Middle frontal gyrus (tissue), 1 donor: ENCODE data around the gene SLC25A38.
"Not testable (repeated sequence)": the region's sequence is repeated elsewhere in the genome, so short reads cannot be mapped to it uniquely, and the experiment has no call there.

Experiments used
- DNase-seq: peaks from one replicate; pipeline ENCODE4 v3.0.0-alpha.2; 2015; ENCODE audit warnings: low spot score; ENCODE audit errors: extremely low spot score

The SLC25A38 gene

GRCh38 chr3:39407259-39407629 is 24.1 kb downstream of the SLC25A38 start:
- no peak for DNase-seq

- no peak for DNase-seq
Observed at GRCh38 chr3:39407773-39408492, 24.8 kb downstream of the SLC25A38 start.

- DNase-seq, result no peak
Observed at GRCh38 chr3:39408493-39409372, 25.6 kb downstream of the SLC25A38 start.

- no peak for DNase-seq
Observed at GRCh38 chr3:39409514-39410136, 26.5 kb downstream of the SLC25A38 start.

GRCh38 chr3:39410893-39411292 is 27.7 kb downstream of the SLC25A38 start:
- no peak for DNase-seq

- no peak for DNase-seq
Observed at GRCh38 chr3:39412668-39413260, 29.6 kb downstream of the SLC25A38 start.

GRCh38 chr3:39413691-39414420 is 30.7 kb downstream of the SLC25A38 start:
- DNase-seq, result no peak

GRCh38 chr3:39414421-39414907 is 31.3 kb downstream of the SLC25A38 start:
- DNase-seq, result no peak

- not testable (repeated sequence) for DNase-seq
Observed at GRCh38 chr3:39415302-39415701, 32.1 kb downstream of the SLC25A38 start.

- no peak for DNase-seq
Observed at GRCh38 chr3:39415983-39416382, 32.8 kb downstream of the SLC25A38 start.

GRCh38 chr3:39416998-39417397 is 33.8 kb downstream of the SLC25A38 start:
- DNase-seq, result not testable (repeated sequence)

GRCh38 chr3:39418556-39419225 is 35.5 kb downstream of the SLC25A38 start:
- DNase-seq, result not testable (repeated sequence)

GRCh38 chr3:39419742-39420315 is 36.7 kb downstream of the SLC25A38 start:
- no peak for DNase-seq

- DNase-seq, result no peak
Observed at GRCh38 chr3:39420543-39420942, 37.4 kb downstream of the SLC25A38 start.

GRCh38 chr3:39423436-39423970 is 40.3 kb downstream of the SLC25A38 start:
- no peak for DNase-seq

GRCh38 chr3:39426312-39426711 is 43.1 kb downstream of the SLC25A38 start:
- DNase-seq, result no peak

- DNase-seq, result no peak
Observed at GRCh38 chr3:39427506-39427905, 44.3 kb downstream of the SLC25A38 start.

GRCh38 chr3:39428745-39429201 is 45.6 kb downstream of the SLC25A38 start:
- DNase-seq, result no peak

- DNase-seq, result no peak
Observed at GRCh38 chr3:39429466-39429865, 46.3 kb downstream of the SLC25A38 start.

- no peak for DNase-seq
Observed at GRCh38 chr3:39432342-39432741, 49.2 kb downstream of the SLC25A38 start.
